Measurements from ENCODE around the gene TRIM51G. TPM values are rescaled to one million over a fixed set of nuclear protein-coding genes. Genes with fewer than 3 reads are reported as not detected.
"Not testable (repeated sequence)": the region's sequence is repeated elsewhere in the genome, so short reads cannot be mapped to it uniquely, and the experiment has no call there.

Gene TRIM51G, protein sequence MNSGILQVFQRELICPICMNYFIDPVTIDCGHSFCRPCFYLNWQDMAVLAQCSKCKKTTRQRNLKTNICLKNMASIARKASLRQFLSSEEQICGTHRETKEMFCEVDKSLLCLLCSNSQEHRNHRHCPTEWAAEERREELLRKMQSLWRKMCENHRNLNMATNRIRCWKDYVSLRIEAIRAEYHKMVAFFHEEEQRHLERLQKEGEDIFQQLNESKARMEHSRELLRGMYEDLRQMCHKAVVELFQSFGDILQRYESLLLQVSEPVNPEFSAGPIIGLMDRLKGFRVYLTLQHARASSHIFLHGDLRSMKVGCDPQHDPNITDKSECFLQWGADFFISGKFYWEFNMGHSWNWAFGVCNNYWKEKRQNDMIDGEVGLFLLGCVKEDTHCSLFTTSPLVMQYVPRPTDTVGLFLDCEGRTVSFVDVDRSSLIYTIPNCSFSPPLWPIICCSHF
- total RNA-seq (2013) = not detected
- polyA plus RNA-seq (not detected), polyA minus RNA-seq (not detected in 2 replicates), total RNA-seq (0 to 0.92 (median 0) reads per million in 11 experiments)

- intact Hi-C loops (cut with micrococcal nuclease); H3K4me1 ChIP-seq (ENCODE audit: control insufficient read depth in 1 of 2, insufficient read depth in 2 of 2, low read length in 2 of 2); H3K9me3 ChIP-seq (replicated peaks in 1 of 2; ENCODE audit: control insufficient read depth in 1 of 2, insufficient read depth in 1 of 2, low read length in 2 of 2); H2AFZ ChIP-seq (ENCODE audit: insufficient read depth, low read depth, low read length, poor library complexity, severe bottlenecking); H3K27me3 Mint-ChIP-seq (ENCODE audit: low read depth in 3 of 3); H3K27ac Mint-ChIP-seq; H3K36me3 Mint-ChIP-seq; H3K27me3 ChIP-seq (ENCODE audit: control insufficient read depth in 2 of 2, insufficient read depth in 2 of 2, low read length in 2 of 2); DNase-seq; H3K9me3 Mint-ChIP-seq; H3K4me3 ChIP-seq (replicated peaks in 1 of 3; ENCODE audit: low read depth in 2 of 3, low read length in 3 of 3); H3K27ac ChIP-seq (ENCODE audit: low read depth in 1 of 2, low read length in 2 of 2); H3K9ac ChIP-seq (ENCODE audit: insufficient read depth, low read length, poor library complexity, severe bottlenecking); H3K4me3 Mint-ChIP-seq; H3K4me1 Mint-ChIP-seq; H4K20me1 ChIP-seq (ENCODE audit: insufficient read depth, low read length); H3K36me3 ChIP-seq (replicated peaks in 1 of 2; ENCODE audit: control insufficient read depth in 1 of 2, insufficient read depth in 2 of 2, low read length in 2 of 2); H3K4me2 ChIP-seq (replicated peaks; ENCODE audit: extremely low read depth, low read length, poor library complexity, severe bottlenecking); H3K79me2 ChIP-seq (ENCODE audit: insufficient read depth, low read length): not testable (repeated sequence)
Measured at GRCh38 chr11:48983785-48984184, at the start of gene TRIM51G. Gene TRIM51G (minus strand): TSS chr11:48983885. CDS start chr11:48981695, 2,190 bp downstream.

- H3K4me2 ChIP-seq (replicated peaks; ENCODE audit: extremely low read depth, low read length, poor library complexity, severe bottlenecking); H3K9ac ChIP-seq (ENCODE audit: insufficient read depth, low read length, poor library complexity, severe bottlenecking); H3K9me3 ChIP-seq (replicated peaks in 1 of 2; ENCODE audit: control insufficient read depth in 1 of 2, insufficient read depth in 1 of 2, low read length in 2 of 2); H3K9me3 Mint-ChIP-seq; H3K4me3 ChIP-seq (replicated peaks in 1 of 3; ENCODE audit: low read depth in 2 of 3, low read length in 3 of 3); H3K4me1 Mint-ChIP-seq; H3K36me3 Mint-ChIP-seq; H3K27me3 ChIP-seq (ENCODE audit: control insufficient read depth in 2 of 2, insufficient read depth in 2 of 2, low read length in 2 of 2); H3K27ac Mint-ChIP-seq; DNase-seq; H4K20me1 ChIP-seq (ENCODE audit: insufficient read depth, low read length); H3K79me2 ChIP-seq (ENCODE audit: insufficient read depth, low read length); H3K4me3 Mint-ChIP-seq; H2AFZ ChIP-seq (ENCODE audit: insufficient read depth, low read depth, low read length, poor library complexity, severe bottlenecking); H3K27ac ChIP-seq (ENCODE audit: low read depth in 1 of 2, low read length in 2 of 2); H3K27me3 Mint-ChIP-seq (ENCODE audit: low read depth in 3 of 3); H3K4me1 ChIP-seq (ENCODE audit: control insufficient read depth in 1 of 2, insufficient read depth in 2 of 2, low read length in 2 of 2); intact Hi-C loops (cut with micrococcal nuclease); H3K36me3 ChIP-seq (replicated peaks in 1 of 2; ENCODE audit: control insufficient read depth in 1 of 2, insufficient read depth in 2 of 2, low read length in 2 of 2): not testable (repeated sequence)
- WGBS (ENCODE audit: insufficient coverage) = no CpG with 5 or more reads among the region's 2 CpGs
Measured at GRCh38 chr11:49028523-49028922, 44.8 kb upstream of the TRIM51G start, which contains the start of gene TRIM49B. Gene TRIM49B (plus strand): TSS chr11:49028823. CDS start chr11:49031600, 2,777 bp downstream.

DNA sequence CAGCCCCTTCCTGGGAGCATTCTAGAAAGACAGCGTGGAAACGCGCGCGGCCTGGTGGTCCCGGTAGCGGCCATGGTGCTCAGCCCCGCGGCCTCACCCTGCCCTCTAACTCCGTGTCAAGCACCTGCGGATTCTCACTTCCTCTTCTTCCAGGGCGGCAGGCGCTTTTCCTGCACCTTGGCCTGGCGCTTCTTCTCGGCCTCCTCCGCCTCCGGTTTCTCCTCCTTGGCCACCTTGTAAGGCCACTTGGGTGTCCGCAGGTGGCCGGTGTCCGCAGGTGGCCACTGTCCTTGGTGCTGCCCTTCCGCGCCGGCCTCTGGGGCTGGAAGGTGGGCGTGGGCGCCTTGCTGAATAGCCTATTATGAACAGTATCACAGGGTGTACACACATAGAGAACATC lies 15.1 kb downstream of the TRIM51G start:
- H4K20me1 ChIP-seq (ENCODE audit: insufficient read depth, low read length); H3K79me2 ChIP-seq (ENCODE audit: insufficient read depth, low read length); H2AFZ ChIP-seq (ENCODE audit: insufficient read depth, low read depth, low read length, poor library complexity, severe bottlenecking); intact Hi-C loops (cut with micrococcal nuclease); H3K27me3 Mint-ChIP-seq (ENCODE audit: low read depth in 3 of 3); H3K27ac ChIP-seq (ENCODE audit: low read depth in 1 of 2, low read length in 2 of 2); H3K4me2 ChIP-seq (replicated peaks; ENCODE audit: extremely low read depth, low read length, poor library complexity, severe bottlenecking); H3K4me3 ChIP-seq (replicated peaks in 1 of 3; ENCODE audit: low read depth in 2 of 3, low read length in 3 of 3); H3K27me3 ChIP-seq (ENCODE audit: control insufficient read depth in 2 of 2, insufficient read depth in 2 of 2, low read length in 2 of 2); H3K36me3 ChIP-seq (replicated peaks in 1 of 2; ENCODE audit: control insufficient read depth in 1 of 2, insufficient read depth in 2 of 2, low read length in 2 of 2); H3K9ac ChIP-seq (ENCODE audit: insufficient read depth, low read length, poor library complexity, severe bottlenecking); DNase-seq; H3K4me1 Mint-ChIP-seq; H3K36me3 Mint-ChIP-seq; H3K27ac Mint-ChIP-seq; H3K4me1 ChIP-seq (ENCODE audit: control insufficient read depth in 1 of 2, insufficient read depth in 2 of 2, low read length in 2 of 2); H3K4me3 Mint-ChIP-seq: not testable (repeated sequence)
- WGBS (ENCODE audit: insufficient coverage) = 93% methylated on average over 18 of the region's 25 CpGs
- peaks cover 4 to 40% (median 22%) of the 10 kb centered on the region in 7 donors for H3K9me3 Mint-ChIP-seq
- H3K9me3 ChIP-seq (replicated peaks in 1 of 2; ENCODE audit: control insufficient read depth in 1 of 2, insufficient read depth in 1 of 2, low read length in 2 of 2) = peaks cover 8 to 36% of the 10 kb centered on the region in 2 donors

DNA sequence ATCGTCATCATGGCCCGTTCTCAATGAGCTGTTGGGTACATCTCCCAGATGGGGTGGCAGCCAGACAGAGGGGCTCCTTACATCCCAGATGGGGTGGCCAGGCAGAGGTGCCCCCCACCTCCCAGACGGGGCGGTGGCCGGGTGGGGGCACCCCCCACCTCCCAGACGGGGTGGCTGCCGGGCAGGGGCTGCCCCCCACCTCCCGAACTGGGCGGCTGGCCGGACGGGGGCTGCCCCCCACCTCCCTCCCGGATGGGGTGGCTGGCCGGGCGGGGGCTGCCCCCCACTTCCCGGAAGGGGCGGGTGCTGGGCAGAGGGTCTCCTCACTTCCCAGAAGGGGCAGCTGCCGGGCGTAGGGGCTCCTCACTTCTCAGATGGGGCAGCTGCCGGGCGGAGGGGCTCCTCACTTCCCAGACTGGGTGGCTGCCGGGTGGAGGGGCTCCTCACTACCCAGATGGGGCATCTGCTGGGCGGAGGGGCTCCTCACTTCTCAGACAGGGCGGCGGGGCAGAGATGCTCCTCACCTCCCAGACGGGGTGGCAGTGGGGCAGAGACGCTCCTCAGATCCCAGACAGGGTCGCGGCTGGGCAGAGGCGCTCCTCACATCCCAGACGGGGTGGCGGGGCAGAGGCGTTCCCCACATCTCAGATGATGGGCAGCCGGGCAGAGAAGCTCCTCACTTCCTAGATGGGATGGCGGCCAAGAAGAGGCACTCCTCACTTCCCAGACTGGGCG lies 28.2 kb downstream of the TRIM51G start:
- DNase-seq; H3K36me3 ChIP-seq (replicated peaks in 1 of 2; ENCODE audit: control insufficient read depth in 1 of 2, insufficient read depth in 2 of 2, low read length in 2 of 2); H4K20me1 ChIP-seq (ENCODE audit: insufficient read depth, low read length); H3K4me3 ChIP-seq (replicated peaks in 1 of 3; ENCODE audit: low read depth in 2 of 3, low read length in 3 of 3); H3K4me3 Mint-ChIP-seq; H3K27ac Mint-ChIP-seq; H3K4me1 ChIP-seq (ENCODE audit: control insufficient read depth in 1 of 2, insufficient read depth in 2 of 2, low read length in 2 of 2); H3K27me3 ChIP-seq (ENCODE audit: control insufficient read depth in 2 of 2, insufficient read depth in 2 of 2, low read length in 2 of 2); H3K4me1 Mint-ChIP-seq; intact Hi-C loops (cut with micrococcal nuclease); H3K27me3 Mint-ChIP-seq (ENCODE audit: low read depth in 3 of 3); H3K9me3 ChIP-seq (replicated peaks in 1 of 2; ENCODE audit: control insufficient read depth in 1 of 2, insufficient read depth in 1 of 2, low read length in 2 of 2); H2AFZ ChIP-seq (ENCODE audit: insufficient read depth, low read depth, low read length, poor library complexity, severe bottlenecking); H3K27ac ChIP-seq (ENCODE audit: low read depth in 1 of 2, low read length in 2 of 2); H3K36me3 Mint-ChIP-seq; H3K9ac ChIP-seq (ENCODE audit: insufficient read depth, low read length, poor library complexity, severe bottlenecking); H3K79me2 ChIP-seq (ENCODE audit: insufficient read depth, low read length); H3K4me2 ChIP-seq (replicated peaks; ENCODE audit: extremely low read depth, low read length, poor library complexity, severe bottlenecking): not testable (repeated sequence)
- H3K9me3 Mint-ChIP-seq = peaks cover 8 to 29% (median 14%) of the 10 kb centered on the region in 7 donors
- WGBS (ENCODE audit: insufficient coverage) = 89% methylated on average over 25 of the region's 35 CpGs

All from CD14-positive monocyte (primary cell).